ENCODE results near the gene POU2AF3. TPM values are rescaled to one million over a fixed set of nuclear protein-coding genes. Genes with fewer than 3 reads are reported as not detected.

Gene POU2AF3
- total and polyA plus RNA-seq, 2 of the 4 experiments (the other 2 are of a cell fraction) = 0.17 TPM; not detected in 1

- Histone ChIP-seq H4K20me1 (ENCODE audit: insufficient read depth, low read length) (no peaks in the 10 kb centered on the region), H4K8ac (ENCODE audit: low read depth in 2 of 2, low read length in 2 of 2) (no peak overlapping the region), H3K27ac (ENCODE audit: insufficient read depth, low read length) (no peak overlapping the region), H3K14ac (replicated peaks; ENCODE audit: low read depth, low read length) (no peak overlapping the region), H2BK15ac (ENCODE audit: low read depth, low read length) (no peak overlapping the region), H3K56ac (ENCODE audit: extremely low read depth, insufficient read depth, low read length) (no peak overlapping the region), H2BK20ac (ENCODE audit: low read depth, low read length) (no peak overlapping the region), H3K4me1 (ENCODE audit: control insufficient read depth, insufficient read depth, low read length) (0 out of 2 replicates have a peak, but pooled peaks cover 1% of the 10 kb centered on the region), H2AK9ac (replicated peaks; ENCODE audit: low read depth, low read length, poor library complexity) (no peak overlapping the region), H3K4me2 (ENCODE audit: low read depth, low read length) (no peak overlapping the region), H3K9ac (ENCODE audit: low read depth, low read length) (no peak overlapping the region), H3K4me3 (ENCODE audit: insufficient read depth, low read depth, low read length) (no peak overlapping the region), H4K5ac (ENCODE audit: low read depth, low read length) (no peak overlapping the region), H2AFZ (replicated peaks; ENCODE audit: low read length, poor library complexity) (no peak overlapping the region), H3K9me3 (ENCODE audit: control insufficient read depth, insufficient read depth, low read length) (no peaks in the 10 kb centered on the region; the same call in 1 of the 2 replicates), H2BK5ac (ENCODE audit: low read depth, low read length, poor library complexity, severe bottlenecking) (no peak overlapping the region), H3K27me3 (ENCODE audit: control insufficient read depth, insufficient read depth, low read length) (peaks cover 47% of the 10 kb centered on the region), H4K91ac (ENCODE audit: insufficient read depth, low read depth, low read length) (no peak overlapping the region), H3K79me1 (ENCODE audit: low read depth in 1 of 2, low read length in 2 of 2) (no peaks in the 10 kb centered on the region), H2AK5ac (ENCODE audit: low read depth, low read length) (no peak overlapping the region), H2BK120ac (ENCODE audit: low read depth, low read length) (no peak overlapping the region), H3K18ac (ENCODE audit: low read depth, low read length) (no peak overlapping the region), H3K4ac (ENCODE audit: low read depth, low read length) (no peak overlapping the region), H3K36me3 (ENCODE audit: control insufficient read depth, insufficient read depth, low read length) (no peaks in the 10 kb centered on the region), H3K9me1 (ENCODE audit: insufficient read depth, low read length) (no peaks in the 10 kb centered on the region), H3K23ac (ENCODE audit: low read depth, low read length) (no peak overlapping the region)
- ChIA-PET CTCF (no interaction called here), POLR2A (ENCODE audit: unreplicated experiment) (interaction anchor here (0.6 kb wide), 1 partner anchor 8 kb away, joined by 4 read pairs; no protein-coding TSS in a partner anchor)
- no peak for TF ChIP-seq BHLHE40 (IDR thresholded peaks at IDR 0.05; ENCODE audit: low read depth, low read length)
- no peak for TF ChIP-seq FOS (IDR thresholded peaks at IDR 0.05; ENCODE audit: low read depth, low read length)
- no peak for TF ChIP-seq SMC3 (IDR thresholded peaks at IDR 0.05; ENCODE audit: low read depth, low read length)
- TF ChIP-seq MAZ (IDR thresholded peaks at IDR 0.05; ENCODE audit: borderline replicate concordance, low read depth, low read length) = no peak
- no peak for TF ChIP-seq ELK1 (IDR thresholded peaks at IDR 0.05; ENCODE audit: borderline replicate concordance, low read depth, low read length)
- no peak for TF ChIP-seq MXI1 (IDR thresholded peaks at IDR 0.05; ENCODE audit: borderline replicate concordance, low read depth, low read length)
- no peak for TF ChIP-seq RCOR1 (IDR thresholded peaks at IDR 0.05; ENCODE audit: insufficient replicate concordance, low read length)
- TF ChIP-seq RFX5 (IDR thresholded peaks at IDR 0.05; ENCODE audit: low read depth, low read length) = no peak
- TF ChIP-seq CEBPB (IDR thresholded peaks at IDR 0.05; ENCODE audit: low read depth, low read length) = no peak
- no peak for TF ChIP-seq MAFK (IDR thresholded peaks at IDR 0.05; ENCODE audit: low read depth, low read length)
- TF ChIP-seq CHD1 (IDR thresholded peaks at IDR 0.05; ENCODE audit: low read depth, low read length) = no peak
- TF ChIP-seq USF2 (IDR thresholded peaks at IDR 0.05; ENCODE audit: low read depth, low read length) = no peak
- TF ChIP-seq NFE2L2 (IDR thresholded peaks at IDR 0.05; ENCODE audit: low read depth, low read length) = no peak
- TF ChIP-seq CTCF (conservative IDR thresholded peaks at IDR 0.05; ENCODE audit: low read depth, low read length) = no peak
- ATAC-seq (ENCODE audit: low read depth) (no peak), DNase-seq (no peak)
- in situ Hi-C loops (cut with MboI; ENCODE audit: low sequenced_read_pairs) = no loop called here
- dilution Hi-C loops (cut with HindIII; ENCODE audit: low sequenced_read_pairs, unreplicated experiment) = no loop called here
- BruUV-seq (replicated peaks) = no TSS peak
- intact Hi-C loops (cut with micrococcal nuclease) = no loop called here
- no CpG with 5 or more reads among the region's 6 CpGs for WGBS, 2 experiments (ENCODE audit: extremely low coverage in 2 of 2, insufficient read length in 1 of 2)
Observed at GRCh38 chr11:111310723-111311122, 12.4 kb downstream of the POU2AF3 start.

Measured in IMR-90 (cell line).